GM12878 (cell line): ENCODE data around the gene CMTM1. TPM values are rescaled to one million over a fixed set of nuclear protein-coding genes. Genes with fewer than 3 reads are reported as not detected.

Source experiments
- ATAC-seq: fragments of 200-7000 bp; cut with Tn5 transposase; 3 replicates; pipeline ENCODE4 v1.9.1; 2020; ENCODE audit warnings: mild to moderate bottlenecking, moderate library complexity
- BruUV-seq: library from RNA; stranded (reverse); fragments of 400-500 nt; replicated peaks from 2 replicates; lab custom pipeline; 2021; lab: Mats Ljungman, UMichigan
- CTCF ChIA-PET: fragments of 300-600 bp; sonication (Branson Sonifier 250); formaldehyde crosslinking; extraction: SDS; loops from one replicate; lab custom pipeline; 2021; ENCODE audit warnings: inconsistent platforms; lab: Yijun Ruan, JAX
- POLR2A ChIA-PET: fragments of 350-600 bp; formaldehyde crosslinking; extraction: SDS; loops from one replicate; lab custom pipeline; 2021; ENCODE audit warnings: inconsistent platforms; lab: Charles Lee
- RAD21 ChIA-PET: fragments of 300-600 bp; sonication (Branson Sonifier 250); formaldehyde crosslinking; loops from one replicate; lab custom pipeline; 2023; ENCODE audit warnings: antibody characterized with exemption; ENCODE audit not compliant: unreplicated experiment; lab: Charles Lee
- SMC1A ChIA-PET: fragments of 300-600 bp; sonication (Branson Sonifier 250); formaldehyde crosslinking; loops from one replicate; lab custom pipeline; 2023; ENCODE audit not compliant: unreplicated experiment, uncharacterized antibody; lab: Charles Lee
- DNase-seq: peaks from one replicate; pipeline ENCODE4 v3.0.0-alpha.2; 2011; ENCODE audit warnings: low read depth, low spot score
- FAIRE-seq: peaks from 3 replicates; lab custom pipeline; 2011; peaks lifted over from hg19 to GRCh38; lab: Jason Lieb, UNC
- H2AFZ ChIP-seq: 2 replicates; pipeline ENCODE4 v1.6.0; 2011; ENCODE audit warnings: low read depth, low read length, control low read depth; ENCODE audit not compliant: control insufficient read depth
- H3K27ac ChIP-seq: 2 replicates; pipeline ENCODE4 v1.5.1; 2011; ENCODE audit warnings: control low read depth; ENCODE audit not compliant: control insufficient read depth, insufficient read depth
- H3K27me3 ChIP-seq, 2 experiments: replicated peaks in 1 of 2; 2 replicates each; pipeline versions ENCODE4 v1.6.0 to v1.6.1; 2011; ENCODE audit warnings: low read length in 1 of 2; ENCODE audit not compliant: control insufficient read depth in 2 of 2, insufficient read depth in 2 of 2
- H3K36me3 ChIP-seq, 2 experiments: 2 replicates each; pipeline ENCODE4 v1.5.1; 2011; ENCODE audit warnings: low read length in 1 of 2; ENCODE audit not compliant: control insufficient read depth in 2 of 2, insufficient read depth in 2 of 2
- H3K4me1 ChIP-seq: 2 replicates; pipeline ENCODE4 v1.6.1; 2011; ENCODE audit warnings: mild to moderate bottlenecking, low read length, moderate library complexity, mixed read lengths; ENCODE audit not compliant: control insufficient read depth, insufficient read depth
- H3K4me2 ChIP-seq: 2 replicates; pipeline ENCODE4 v1.6.0; 2011; ENCODE audit warnings: control low read depth; ENCODE audit not compliant: control insufficient read depth, insufficient read depth
- H3K4me3 ChIP-seq: fragments of 200-600 bp; sonication (generic); 2 replicates; pipeline ENCODE4 v1.5.1; 2016
- H3K79me2 ChIP-seq: 2 replicates; pipeline ENCODE4 v1.6.0; 2011; ENCODE audit warnings: low read length; ENCODE audit not compliant: control insufficient read depth, insufficient read depth
- H3K9ac ChIP-seq: 2 replicates; pipeline ENCODE4 v1.8.0; 2011; ENCODE audit warnings: low read length, control low read depth, mixed read lengths; ENCODE audit not compliant: control insufficient read depth, insufficient read depth
- H3K9me3 ChIP-seq: replicated peaks from 3 replicates; pipeline ENCODE4 v1.5.1; 2011; ENCODE audit warnings: mild to moderate bottlenecking, low read length; ENCODE audit not compliant: control insufficient read depth, insufficient read depth
- H4K20me1 ChIP-seq: 2 replicates; pipeline ENCODE4 v1.6.0; 2011; ENCODE audit not compliant: control insufficient read depth, insufficient read depth
- CEBPB ChIP-seq, 2 experiments: fragments of 150-350 bp in 1 of 2; IDR thresholded peaks; 2 replicates each; pipeline ENCODE4 v1.6.1; 2012 to 2014; ENCODE audit warnings: low read depth in 2 of 2, low read length in 2 of 2, borderline replicate concordance in 1 of 2, inconsistent platforms in 1 of 2
- SMC3 ChIP-seq: IDR thresholded peaks from 2 replicates; pipeline ENCODE4 v1.6.1; 2011; ENCODE audit warnings: low read length, improper control_type of control experiment, borderline replicate concordance
- STAT1 ChIP-seq: fragments of 450-650 bp; conservative IDR thresholded peaks from 2 replicates; pipeline ENCODE4 v1.6.1; 2014; ENCODE audit warnings: antibody characterized with exemption, mild to moderate bottlenecking
- WGBS: methylation state at CpG from one replicate; pipeline ENCODE4 v1.1.6; 2016; ENCODE audit warnings: low lambda C conversion rate; ENCODE audit not compliant: insufficient replicate concordance, insufficient coverage; ENCODE audit errors: missing lambda C conversion rate; 5-methylcytosine and 5-hydroxymethylcytosine counted together
- in situ Hi-C: fragments of 300-500 bp; cut with MboI; formaldehyde crosslinking; loops from 9 replicates; pipeline ENCODE4 v1.14.3; 2018; ENCODE audit warnings: mixed read lengths
- intact Hi-C: fragments of 100-400 bp; cut with micrococcal nuclease; formaldehyde crosslinking; loops from one replicate; pipeline ENCODE4 v1.14.2; 2022; ENCODE audit not compliant: unreplicated experiment
- polyA plus RNA-seq, 11 experiments: library from polyadenylated mRNA; depleted of rRNA in 4 of 11; unstranded in 6 of 11; stranded (reverse) in 5 of 11; fragments of >200 nt; fragmentation: Nextera tagmentation in 4 of 11; fragmentation: Illumina TruSeq in 1 of 11; extraction: Ambion mirVana in 4 of 11; extraction: Trizol in 1 of 11; gene quantifications; 1 replicate in 1 of 11; 2 replicates in 10 of 11; pipeline versions ENCODE4 v1.2.1 to v1.2.3, GENCODE V29; 2011 to 2016; ENCODE audit warnings: inconsistent platforms in 2 of 11, missing spikeins in 2 of 11, low read depth in 1 of 11
- total RNA-seq, 4 experiments: library from RNA; depleted of rRNA in 3 of 4; stranded (reverse); fragments of >200 nt in 3 of 4; fragmentation: Illumina TruSeq in 1 of 4; extraction: Trizol in 1 of 4; gene quantifications; 2 replicates each; pipeline versions ENCODE4 v1.2.1 to v1.2.3, GENCODE V29; 2013 to 2021
- TF ChIP-seq, protein P1 (sequence below): fragments of 450-650 bp; IDR thresholded peaks from 2 replicates; pipeline ENCODE4 v1.6.1; 2016; ENCODE audit warnings: mild to moderate bottlenecking, moderate library complexity, borderline replicate concordance

CMTM1 gene
- total and polyA plus RNA-seq, 10 of the 15 experiments (the other 5 are each of a cell fraction or from before 2014, with no cell fraction given): 0.09 to 3.0 (median 1.4) TPM; not detected in 2

DNA sequence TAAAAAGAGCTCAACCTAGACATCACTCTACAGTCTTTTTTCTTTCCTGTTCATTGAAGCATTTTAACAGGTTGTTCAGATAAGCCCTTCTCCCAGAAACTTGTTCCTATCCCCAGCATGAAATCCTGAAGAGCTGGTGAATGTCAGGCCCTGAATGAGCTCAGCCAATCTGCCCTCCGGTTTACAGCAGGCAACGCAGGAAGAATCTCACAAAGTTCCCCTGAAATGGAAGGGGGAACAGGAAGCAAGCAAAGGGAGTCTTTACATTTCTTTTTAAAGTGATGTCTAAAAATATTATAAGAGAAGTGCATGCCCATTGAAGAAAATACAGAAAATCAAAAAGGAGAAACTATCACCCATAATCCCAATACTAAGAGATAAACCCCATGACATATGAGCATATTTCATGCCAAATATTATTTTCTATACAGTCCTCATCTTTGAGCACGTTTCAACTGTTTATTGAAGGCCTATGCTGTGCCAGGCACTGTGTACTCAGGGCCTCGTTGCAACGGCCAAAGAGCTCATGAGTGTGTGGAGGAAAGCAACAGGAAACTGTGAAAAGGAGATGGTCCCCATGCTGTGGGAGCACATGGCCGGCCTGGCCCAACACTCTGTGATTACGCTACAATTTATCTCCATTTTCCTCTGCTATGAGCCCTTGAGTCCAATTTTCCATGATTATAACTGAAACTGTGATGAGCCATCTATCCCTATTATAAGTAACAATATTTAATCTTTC lies 22.1 kb upstream of the CMTM1 start:
- intact Hi-C loops: no loop called here
- ChIA-PET CTCF (interaction anchor here (0.7 to 3.0 kb wide), 6 partner anchors 13 to 34 kb away, joined by 3 to 12 read pairs (median 4); no protein-coding TSS in a partner anchor), POLR2A (interaction anchor here (1.0 to 1.3 kb wide), 3 partner anchors 11 to 22 kb away, joined by 3 to 5 read pairs (median 3); no protein-coding TSS in a partner anchor)
- H2AFZ ChIP-seq: no peak overlapping the region
- BruUV-seq: no TSS peak
- WGBS: 61% methylated on average over 7 of the region's 7 CpGs
- no peaks in the 10 kb centered on the region for H3K79me2 ChIP-seq
- no peak for ATAC-seq
- TF ChIP-seq, protein P1, sequence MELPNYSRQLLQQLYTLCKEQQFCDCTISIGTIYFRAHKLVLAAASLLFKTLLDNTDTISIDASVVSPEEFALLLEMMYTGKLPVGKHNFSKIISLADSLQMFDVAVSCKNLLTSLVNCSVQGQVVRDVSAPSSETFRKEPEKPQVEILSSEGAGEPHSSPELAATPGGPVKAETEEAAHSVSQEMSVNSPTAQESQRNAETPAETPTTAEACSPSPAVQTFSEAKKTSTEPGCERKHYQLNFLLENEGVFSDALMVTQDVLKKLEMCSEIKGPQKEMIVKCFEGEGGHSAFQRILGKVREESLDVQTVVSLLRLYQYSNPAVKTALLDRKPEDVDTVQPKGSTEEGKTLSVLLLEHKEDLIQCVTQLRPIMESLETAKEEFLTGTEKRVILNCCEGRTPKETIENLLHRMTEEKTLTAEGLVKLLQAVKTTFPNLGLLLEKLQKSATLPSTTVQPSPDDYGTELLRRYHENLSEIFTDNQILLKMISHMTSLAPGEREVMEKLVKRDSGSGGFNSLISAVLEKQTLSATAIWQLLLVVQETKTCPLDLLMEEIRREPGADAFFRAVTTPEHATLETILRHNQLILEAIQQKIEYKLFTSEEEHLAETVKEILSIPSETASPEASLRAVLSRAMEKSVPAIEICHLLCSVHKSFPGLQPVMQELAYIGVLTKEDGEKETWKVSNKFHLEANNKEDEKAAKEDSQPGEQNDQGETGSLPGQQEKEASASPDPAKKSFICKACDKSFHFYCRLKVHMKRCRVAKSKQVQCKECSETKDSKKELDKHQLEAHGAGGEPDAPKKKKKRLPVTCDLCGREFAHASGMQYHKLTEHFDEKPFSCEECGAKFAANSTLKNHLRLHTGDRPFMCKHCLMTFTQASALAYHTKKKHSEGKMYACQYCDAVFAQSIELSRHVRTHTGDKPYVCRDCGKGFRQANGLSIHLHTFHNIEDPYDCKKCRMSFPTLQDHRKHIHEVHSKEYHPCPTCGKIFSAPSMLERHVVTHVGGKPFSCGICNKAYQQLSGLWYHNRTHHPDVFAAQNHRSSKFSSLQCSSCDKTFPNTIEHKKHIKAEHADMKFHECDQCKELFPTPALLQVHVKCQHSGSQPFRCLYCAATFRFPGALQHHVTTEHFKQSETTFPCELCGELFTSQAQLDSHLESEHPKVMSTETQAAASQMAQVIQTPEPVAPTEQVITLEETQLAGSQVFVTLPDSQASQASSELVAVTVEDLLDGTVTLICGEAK: no peak
- no peak for TF ChIP-seq CEBPB (IDR thresholded peaks at IDR 0.05; ENCODE audit: borderline replicate concordance in 1 of 2, low read depth in 2 of 2, low read length in 2 of 2)
- no peak for TF ChIP-seq SMC3
- no peak for TF ChIP-seq STAT1
- TF ChIP-seq, all 136 proteins: peak for 0
- FAIRE-seq: no peak
- Histone ChIP-seq H3K9me3 (no peaks in the 10 kb centered on the region), H4K20me1 (no peaks in the 10 kb centered on the region), H3K4me3 (no peak overlapping the region), H3K9ac (no peak overlapping the region), H3K36me3 (no peaks in the 10 kb centered on the region), H3K4me1 (peaks cover 8% of the 10 kb centered on the region), H3K27ac (no peak overlapping the region), H3K4me2 (no peak overlapping the region), H3K27me3 (no peaks in the 10 kb centered on the region)
- no peak for DNase-seq
- in situ Hi-C loops: loop anchor here (25.0 kb wide), 1 partner anchor 493 kb away; the partner anchor contains the start of gene CBFB
- ChIA-PET SMC1A (interaction anchor here (0.6 to 3.0 kb wide), 6 partner anchors 10 to 36 kb away, joined by 3 to 10 read pairs (median 4); no protein-coding TSS in a partner anchor), RAD21 (interaction anchor here (0.6 to 1.8 kb wide), 4 partner anchors 18 to 21 kb away, joined by 3 to 8 read pairs (median 4); no protein-coding TSS in a partner anchor)
